SK-N-SH (cell line): ENCODE results near the gene ATP1A2.

Experiments used
- EP300 ChIP-seq, 2 experiments: IDR thresholded peaks; 2 replicates each; pipeline versions ENCODE4 v1.4.0 to v1.6.1; 2012; ENCODE audit warnings: borderline replicate concordance in 1 of 2, low read depth in 1 of 2, low read length in 1 of 2
- EZH2phosphoT487 ChIP-seq: fragments of 200-600 bp; sonication (generic); IDR thresholded peaks from 2 replicates; pipeline ENCODE4 v1.6.1; 2017; ENCODE audit warnings: low read depth, mixed run types, mild to moderate bottlenecking, antibody characterized with exemption, moderate library complexity, borderline replicate concordance
- POLR2AphosphoS5 ChIP-seq: IDR thresholded peaks from 2 replicates; pipeline ENCODE4 v1.6.1; 2012; ENCODE audit warnings: low read depth, low read length
- RAD21 ChIP-seq: IDR thresholded peaks from 2 replicates; pipeline ENCODE4 v1.6.1; 2012; ENCODE audit warnings: mild to moderate bottlenecking, low read length
- REST ChIP-seq: IDR thresholded peaks from 2 replicates; pipeline ENCODE4 v1.6.1; 2012; ENCODE audit warnings: mild to moderate bottlenecking, low read depth, low read length, moderate library complexity
- TAF1 ChIP-seq: IDR thresholded peaks from 2 replicates; pipeline ENCODE4 v1.6.1; 2012; ENCODE audit warnings: low read depth, mild to moderate bottlenecking, low read length, moderate library complexity, borderline replicate concordance
- TEAD4 ChIP-seq: IDR thresholded peaks from 2 replicates; pipeline ENCODE4 v1.4.0; 2012; ENCODE audit warnings: mild to moderate bottlenecking, borderline replicate concordance; ENCODE audit not compliant: insufficient read depth
- TF ChIP-seq, protein P1 (sequence below): fragments of 200-600 bp; sonication (generic); IDR thresholded peaks from 2 replicates; pipeline ENCODE4 v1.6.1; 2017; ENCODE audit warnings: antibody characterized with exemption, mild to moderate bottlenecking, moderate library complexity
- TF ChIP-seq, protein P2 (sequence below): IDR thresholded peaks from 2 replicates; pipeline ENCODE4 v1.4.0; 2012; ENCODE audit warnings: low read depth
- TF ChIP-seq, protein P3 (sequence below): fragments of 150-350 bp; IDR thresholded peaks from 2 replicates; pipeline ENCODE4 v1.6.1; 2017; ENCODE audit warnings: antibody characterized with exemption, low read length, low read depth, borderline replicate concordance
- TF ChIP-seq, protein P4 (sequence below): IDR thresholded peaks from 2 replicates; pipeline ENCODE4 v1.4.0; 2012; ENCODE audit warnings: low read depth, borderline replicate concordance

- TF ChIP-seq, protein P1, sequence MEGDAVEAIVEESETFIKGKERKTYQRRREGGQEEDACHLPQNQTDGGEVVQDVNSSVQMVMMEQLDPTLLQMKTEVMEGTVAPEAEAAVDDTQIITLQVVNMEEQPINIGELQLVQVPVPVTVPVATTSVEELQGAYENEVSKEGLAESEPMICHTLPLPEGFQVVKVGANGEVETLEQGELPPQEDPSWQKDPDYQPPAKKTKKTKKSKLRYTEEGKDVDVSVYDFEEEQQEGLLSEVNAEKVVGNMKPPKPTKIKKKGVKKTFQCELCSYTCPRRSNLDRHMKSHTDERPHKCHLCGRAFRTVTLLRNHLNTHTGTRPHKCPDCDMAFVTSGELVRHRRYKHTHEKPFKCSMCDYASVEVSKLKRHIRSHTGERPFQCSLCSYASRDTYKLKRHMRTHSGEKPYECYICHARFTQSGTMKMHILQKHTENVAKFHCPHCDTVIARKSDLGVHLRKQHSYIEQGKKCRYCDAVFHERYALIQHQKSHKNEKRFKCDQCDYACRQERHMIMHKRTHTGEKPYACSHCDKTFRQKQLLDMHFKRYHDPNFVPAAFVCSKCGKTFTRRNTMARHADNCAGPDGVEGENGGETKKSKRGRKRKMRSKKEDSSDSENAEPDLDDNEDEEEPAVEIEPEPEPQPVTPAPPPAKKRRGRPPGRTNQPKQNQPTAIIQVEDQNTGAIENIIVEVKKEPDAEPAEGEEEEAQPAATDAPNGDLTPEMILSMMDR, result no peak
- TF ChIP-seq TEAD4, result no peak
- no peak for TF ChIP-seq EZH2phosphoT487
- TF ChIP-seq, protein P2, sequence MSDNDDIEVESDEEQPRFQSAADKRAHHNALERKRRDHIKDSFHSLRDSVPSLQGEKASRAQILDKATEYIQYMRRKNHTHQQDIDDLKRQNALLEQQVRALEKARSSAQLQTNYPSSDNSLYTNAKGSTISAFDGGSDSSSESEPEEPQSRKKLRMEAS, result no peak
- no peak for TF ChIP-seq REST
- TF ChIP-seq EP300 (IDR thresholded peaks at IDR 0.05; ENCODE audit: borderline replicate concordance in 1 of 2, low read depth in 1 of 2, low read length in 1 of 2), result no peak
- no peak for TF ChIP-seq RAD21
- TF ChIP-seq TAF1, result no peak
- no peak for TF ChIP-seq POLR2AphosphoS5
- TF ChIP-seq, protein P3, sequence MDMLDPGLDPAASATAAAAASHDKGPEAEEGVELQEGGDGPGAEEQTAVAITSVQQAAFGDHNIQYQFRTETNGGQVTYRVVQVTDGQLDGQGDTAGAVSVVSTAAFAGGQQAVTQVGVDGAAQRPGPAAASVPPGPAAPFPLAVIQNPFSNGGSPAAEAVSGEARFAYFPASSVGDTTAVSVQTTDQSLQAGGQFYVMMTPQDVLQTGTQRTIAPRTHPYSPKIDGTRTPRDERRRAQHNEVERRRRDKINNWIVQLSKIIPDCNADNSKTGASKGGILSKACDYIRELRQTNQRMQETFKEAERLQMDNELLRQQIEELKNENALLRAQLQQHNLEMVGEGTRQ, result no peak
- TF ChIP-seq, protein P4, sequence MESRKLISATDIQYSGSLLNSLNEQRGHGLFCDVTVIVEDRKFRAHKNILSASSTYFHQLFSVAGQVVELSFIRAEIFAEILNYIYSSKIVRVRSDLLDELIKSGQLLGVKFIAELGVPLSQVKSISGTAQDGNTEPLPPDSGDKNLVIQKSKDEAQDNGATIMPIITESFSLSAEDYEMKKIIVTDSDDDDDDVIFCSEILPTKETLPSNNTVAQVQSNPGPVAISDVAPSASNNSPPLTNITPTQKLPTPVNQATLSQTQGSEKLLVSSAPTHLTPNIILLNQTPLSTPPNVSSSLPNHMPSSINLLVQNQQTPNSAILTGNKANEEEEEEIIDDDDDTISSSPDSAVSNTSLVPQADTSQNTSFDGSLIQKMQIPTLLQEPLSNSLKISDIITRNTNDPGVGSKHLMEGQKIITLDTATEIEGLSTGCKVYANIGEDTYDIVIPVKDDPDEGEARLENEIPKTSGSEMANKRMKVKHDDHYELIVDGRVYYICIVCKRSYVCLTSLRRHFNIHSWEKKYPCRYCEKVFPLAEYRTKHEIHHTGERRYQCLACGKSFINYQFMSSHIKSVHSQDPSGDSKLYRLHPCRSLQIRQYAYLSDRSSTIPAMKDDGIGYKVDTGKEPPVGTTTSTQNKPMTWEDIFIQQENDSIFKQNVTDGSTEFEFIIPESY, result no peak
Observed at GRCh38 chr1:160158534-160158933, 43.0 kb downstream of the ATP1A2 start.
